Tibial nerve (tissue), 4 donors: Measurements from ENCODE around the gene PSPH.

Source experiments
- EP300 ChIP-seq, 2 donors: sonication (generic); formaldehyde crosslinking; IDR thresholded peaks; one replicate each; pipeline ENCODE4 v1.6.1; 2017; ENCODE audit warnings: antibody characterized with exemption in 2 of 2, mild to moderate bottlenecking in 1 of 2
- POLR2A ChIP-seq, 2 donors: fragments of 450-650 bp; IDR thresholded peaks; one replicate each; pipeline ENCODE4 v1.6.1; 2017; ENCODE audit warnings: antibody characterized with exemption in 2 of 2, mild to moderate bottlenecking in 2 of 2, moderate library complexity in 2 of 2
- TF ChIP-seq, protein P1 (sequence below), 5 experiments: fragments of 200-600 bp in 3 of 5; fragments of 450-650 bp in 2 of 5; sonication (generic) in 3 of 5; IDR thresholded peaks; one replicate each; pipeline ENCODE4 v1.5.1; 2016 to 2019; ENCODE audit warnings: antibody characterized with exemption in 5 of 5, mild to moderate bottlenecking in 3 of 5, moderate library complexity in 2 of 5

DNA sequence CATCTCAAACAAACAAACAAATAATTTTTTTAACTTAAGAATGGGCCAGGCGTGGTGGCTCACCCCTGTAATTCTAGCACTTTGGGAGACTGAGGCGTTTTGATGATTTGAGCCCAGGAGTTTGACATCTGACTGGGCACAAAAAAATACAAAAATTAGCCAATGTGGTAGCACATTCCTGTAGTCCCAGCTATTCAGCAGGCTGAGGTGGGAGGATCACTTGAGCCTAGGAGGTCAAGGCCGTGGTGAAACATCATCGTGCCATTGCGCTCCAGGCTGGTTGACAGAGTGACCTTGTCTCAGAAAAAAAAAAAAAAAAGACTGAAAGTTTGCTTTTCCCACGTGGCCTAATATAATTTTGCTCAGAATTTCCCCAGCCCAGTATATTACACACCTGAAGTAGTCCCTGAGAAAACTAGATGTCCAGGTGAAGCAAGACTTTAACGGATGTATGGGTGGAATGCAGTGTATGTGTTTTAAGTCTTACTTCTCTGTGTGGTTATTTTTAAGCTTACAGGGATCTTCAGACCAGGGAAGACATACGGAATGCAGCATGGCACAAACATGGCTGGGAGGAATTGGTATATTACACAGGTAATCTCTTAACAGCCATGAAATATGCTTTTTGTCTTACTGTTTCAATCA, 54.3 kb downstream of the PSPH start:
- TF ChIP-seq, protein P1, sequence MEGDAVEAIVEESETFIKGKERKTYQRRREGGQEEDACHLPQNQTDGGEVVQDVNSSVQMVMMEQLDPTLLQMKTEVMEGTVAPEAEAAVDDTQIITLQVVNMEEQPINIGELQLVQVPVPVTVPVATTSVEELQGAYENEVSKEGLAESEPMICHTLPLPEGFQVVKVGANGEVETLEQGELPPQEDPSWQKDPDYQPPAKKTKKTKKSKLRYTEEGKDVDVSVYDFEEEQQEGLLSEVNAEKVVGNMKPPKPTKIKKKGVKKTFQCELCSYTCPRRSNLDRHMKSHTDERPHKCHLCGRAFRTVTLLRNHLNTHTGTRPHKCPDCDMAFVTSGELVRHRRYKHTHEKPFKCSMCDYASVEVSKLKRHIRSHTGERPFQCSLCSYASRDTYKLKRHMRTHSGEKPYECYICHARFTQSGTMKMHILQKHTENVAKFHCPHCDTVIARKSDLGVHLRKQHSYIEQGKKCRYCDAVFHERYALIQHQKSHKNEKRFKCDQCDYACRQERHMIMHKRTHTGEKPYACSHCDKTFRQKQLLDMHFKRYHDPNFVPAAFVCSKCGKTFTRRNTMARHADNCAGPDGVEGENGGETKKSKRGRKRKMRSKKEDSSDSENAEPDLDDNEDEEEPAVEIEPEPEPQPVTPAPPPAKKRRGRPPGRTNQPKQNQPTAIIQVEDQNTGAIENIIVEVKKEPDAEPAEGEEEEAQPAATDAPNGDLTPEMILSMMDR (IDR thresholded peaks at IDR 0.05): no peak
- no peak for TF ChIP-seq POLR2A (IDR thresholded peaks at IDR 0.05)
- no peak for TF ChIP-seq EP300 (IDR thresholded peaks at IDR 0.05)
